ENCODE data around the gene KIF21A.

Gene KIF21A

DNA sequence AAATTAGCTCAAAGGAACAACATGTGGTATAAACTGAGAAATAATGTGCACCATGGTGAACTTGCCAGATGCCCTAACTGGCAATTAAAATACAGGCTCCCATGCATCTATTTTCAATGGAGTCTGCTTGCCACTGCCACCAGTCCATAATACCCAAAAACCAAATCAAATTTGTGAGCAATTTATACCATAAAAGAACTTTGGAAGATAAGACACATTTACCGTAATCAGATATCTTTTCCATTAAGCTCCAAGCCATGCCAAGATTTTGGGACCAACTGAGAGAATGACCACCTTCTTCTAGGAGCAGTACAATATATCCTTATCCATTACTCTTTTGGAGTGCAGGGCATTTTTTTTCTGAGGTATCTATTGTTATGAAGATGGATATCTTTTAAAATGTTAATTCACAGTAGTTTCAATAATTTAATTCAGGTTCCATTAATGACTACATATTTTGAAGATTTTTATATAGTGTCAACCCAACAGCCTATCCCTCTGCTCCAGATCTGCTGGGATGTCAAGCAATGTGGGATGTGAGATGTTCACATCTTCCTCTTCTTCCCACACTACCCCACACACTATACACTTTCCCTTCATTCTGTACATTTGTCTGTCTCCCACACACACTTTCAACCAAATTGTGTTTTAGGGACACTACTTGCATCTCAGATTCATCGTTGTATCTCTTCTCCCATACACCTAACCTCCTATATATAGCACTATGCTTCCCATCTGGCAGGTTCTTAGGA lies 53.3 kb downstream of the KIF21A start:
- no peaks in the 10 kb centered on the region for H3K9me3 ChIP-seq (ENCODE audit: insufficient read depth, low read length)
- no peaks in the 10 kb centered on the region for H3K27me3 ChIP-seq (ENCODE audit: low read length)
- H3K27ac ChIP-seq (ENCODE audit: low read depth, low read length), result no peak overlapping the region
- H4K20me1 ChIP-seq (ENCODE audit: low read depth, low read length), result no peaks in the 10 kb centered on the region
- no peaks in the 10 kb centered on the region for H3K9me2 ChIP-seq (replicated peaks; ENCODE audit: insufficient read depth, low read length)
- no peak overlapping the region for H3K4me2 ChIP-seq (ENCODE audit: low read depth, low read length, poor library complexity, severe bottlenecking)
- H3K79me2 ChIP-seq (ENCODE audit: insufficient read depth, low read length), result no peaks in the 10 kb centered on the region
- H3K36me3 ChIP-seq (ENCODE audit: low read length), result no peaks in the 10 kb centered on the region
- no peak overlapping the region for H2AFZ ChIP-seq (ENCODE audit: low read depth, low read length, severe bottlenecking)
- no peak overlapping the region for H3K9ac ChIP-seq (ENCODE audit: low read length)
- TF ChIP-seq EZH2phosphoT487 (conservative IDR thresholded peaks at IDR 0.05; ENCODE audit: low read length), result no peak
- TF ChIP-seq, protein P1, sequence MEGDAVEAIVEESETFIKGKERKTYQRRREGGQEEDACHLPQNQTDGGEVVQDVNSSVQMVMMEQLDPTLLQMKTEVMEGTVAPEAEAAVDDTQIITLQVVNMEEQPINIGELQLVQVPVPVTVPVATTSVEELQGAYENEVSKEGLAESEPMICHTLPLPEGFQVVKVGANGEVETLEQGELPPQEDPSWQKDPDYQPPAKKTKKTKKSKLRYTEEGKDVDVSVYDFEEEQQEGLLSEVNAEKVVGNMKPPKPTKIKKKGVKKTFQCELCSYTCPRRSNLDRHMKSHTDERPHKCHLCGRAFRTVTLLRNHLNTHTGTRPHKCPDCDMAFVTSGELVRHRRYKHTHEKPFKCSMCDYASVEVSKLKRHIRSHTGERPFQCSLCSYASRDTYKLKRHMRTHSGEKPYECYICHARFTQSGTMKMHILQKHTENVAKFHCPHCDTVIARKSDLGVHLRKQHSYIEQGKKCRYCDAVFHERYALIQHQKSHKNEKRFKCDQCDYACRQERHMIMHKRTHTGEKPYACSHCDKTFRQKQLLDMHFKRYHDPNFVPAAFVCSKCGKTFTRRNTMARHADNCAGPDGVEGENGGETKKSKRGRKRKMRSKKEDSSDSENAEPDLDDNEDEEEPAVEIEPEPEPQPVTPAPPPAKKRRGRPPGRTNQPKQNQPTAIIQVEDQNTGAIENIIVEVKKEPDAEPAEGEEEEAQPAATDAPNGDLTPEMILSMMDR (IDR thresholded peaks at IDR 0.05; ENCODE audit: insufficient read depth, low read length, poor library complexity, severe bottlenecking), result no peak
- no peak overlapping the region for H3K4me3 ChIP-seq (ENCODE audit: insufficient read depth, low read length, poor library complexity, severe bottlenecking)
- H3F3A ChIP-seq (ENCODE audit: insufficient read depth), result no peaks in the 10 kb centered on the region

DNA sequence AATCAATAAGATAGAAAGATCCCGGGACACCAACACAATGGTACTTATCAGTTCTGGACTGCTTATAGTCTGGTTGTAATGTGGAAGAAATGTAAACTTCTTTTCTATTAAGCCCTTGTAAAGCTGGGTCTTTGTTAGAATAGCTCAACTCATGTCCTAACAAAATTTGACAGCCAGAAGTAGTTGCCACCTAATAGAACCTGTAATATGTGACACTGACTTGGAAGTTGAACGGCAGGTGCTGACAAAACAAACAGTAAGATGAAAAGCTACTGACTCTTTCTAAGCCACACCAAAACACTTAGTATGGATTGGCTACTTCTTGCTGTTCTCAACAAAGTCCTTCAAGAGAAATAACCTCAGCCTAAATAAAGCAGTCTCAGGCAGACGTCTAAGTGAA lies 56.6 kb downstream of the KIF21A start:
- Histone ChIP-seq H3K36me3 (ENCODE audit: low read length) (no peaks in the 10 kb centered on the region), H2AFZ (ENCODE audit: low read depth, low read length, severe bottlenecking) (no peak overlapping the region), H3K79me2 (ENCODE audit: insufficient read depth, low read length) (no peaks in the 10 kb centered on the region), H3K27ac (ENCODE audit: low read depth, low read length) (no peak overlapping the region), H3F3A (ENCODE audit: insufficient read depth) (no peaks in the 10 kb centered on the region), H3K9me2 (replicated peaks; ENCODE audit: insufficient read depth, low read length) (no peaks in the 10 kb centered on the region), H3K9ac (ENCODE audit: low read length) (no peak overlapping the region), H3K9me3 (ENCODE audit: insufficient read depth, low read length) (no peaks in the 10 kb centered on the region), H3K4me3 (ENCODE audit: insufficient read depth, low read length, poor library complexity, severe bottlenecking) (no peak overlapping the region), H3K4me2 (ENCODE audit: low read depth, low read length, poor library complexity, severe bottlenecking) (no peak overlapping the region), H3K27me3 (ENCODE audit: low read length) (no peaks in the 10 kb centered on the region), H4K20me1 (ENCODE audit: low read depth, low read length) (no peaks in the 10 kb centered on the region)
- TF ChIP-seq, protein P1 (IDR thresholded peaks at IDR 0.05; ENCODE audit: insufficient read depth, low read length, poor library complexity, severe bottlenecking), result no peak
- TF ChIP-seq EZH2phosphoT487 (conservative IDR thresholded peaks at IDR 0.05; ENCODE audit: low read length), result no peak

DNA sequence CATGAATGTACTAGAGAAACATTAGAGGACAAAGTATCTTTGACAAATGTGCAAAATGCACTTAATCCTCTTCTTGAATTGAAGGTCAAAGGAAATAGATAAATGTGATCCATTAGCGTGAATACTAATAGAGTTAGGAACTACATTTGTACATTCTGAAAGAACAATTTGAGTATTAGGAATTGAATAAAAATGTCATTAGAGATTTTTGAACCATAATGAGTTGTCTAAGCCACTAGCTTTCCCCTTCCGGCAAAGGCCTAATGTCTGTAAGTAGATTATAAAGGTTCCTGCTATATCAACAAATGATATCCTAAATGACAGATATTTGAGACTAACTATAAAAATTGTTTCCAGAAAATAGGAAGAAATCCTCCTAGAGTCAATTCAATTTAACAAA lies 59.8 kb downstream of the KIF21A start:
- Histone ChIP-seq H3K9me2 (replicated peaks; ENCODE audit: insufficient read depth, low read length) (no peaks in the 10 kb centered on the region), H3K27ac (ENCODE audit: low read depth, low read length) (no peak overlapping the region), H3K79me2 (ENCODE audit: insufficient read depth, low read length) (no peaks in the 10 kb centered on the region), H3K9me3 (ENCODE audit: insufficient read depth, low read length) (no peaks in the 10 kb centered on the region), H4K20me1 (ENCODE audit: low read depth, low read length) (no peaks in the 10 kb centered on the region), H3K27me3 (ENCODE audit: low read length) (no peaks in the 10 kb centered on the region), H3K4me3 (ENCODE audit: insufficient read depth, low read length, poor library complexity, severe bottlenecking) (no peak overlapping the region), H3F3A (ENCODE audit: insufficient read depth) (no peaks in the 10 kb centered on the region), H2AFZ (ENCODE audit: low read depth, low read length, severe bottlenecking) (no peak overlapping the region), H3K36me3 (ENCODE audit: low read length) (no peaks in the 10 kb centered on the region), H3K4me2 (ENCODE audit: low read depth, low read length, poor library complexity, severe bottlenecking) (no peak overlapping the region), H3K9ac (ENCODE audit: low read length) (no peak overlapping the region)
- TF ChIP-seq EZH2phosphoT487 (conservative IDR thresholded peaks at IDR 0.05; ENCODE audit: low read length), result no peak
- TF ChIP-seq, protein P1 (IDR thresholded peaks at IDR 0.05; ENCODE audit: insufficient read depth, low read length, poor library complexity, severe bottlenecking), result no peak

Measured in SU-DHL-6 (cell line).